Mesothelial cell of epicardium (in vitro differentiated cells): ENCODE data around the gene TMEM220. TPM values are rescaled to one million over a fixed set of nuclear protein-coding genes. Genes with fewer than 3 reads are reported as not detected.
"Not testable (repeated sequence)": the region's sequence is repeated elsewhere in the genome, so short reads cannot be mapped to it uniquely, and the experiment has no call there.

Experiments
- DNase-seq, 2 experiments: peaks; one replicate each; pipeline ENCODE4 v3.0.0; 2021; ENCODE audit warnings: low spot score in 2 of 2; ENCODE audit not compliant: unreplicated experiment in 2 of 2
- H3K27ac Mint-ChIP-seq: 2 replicates; pipeline ENCODE4 v1.8.0; 2021; ENCODE audit warnings: mixed read lengths
- H3K27me3 Mint-ChIP-seq: 2 replicates; pipeline ENCODE4 v1.8.0; 2021; ENCODE audit warnings: low read depth, mixed read lengths
- H3K36me3 Mint-ChIP-seq: 2 replicates; pipeline ENCODE4 v1.8.0; 2021; ENCODE audit warnings: mixed read lengths
- H3K4me1 Mint-ChIP-seq: 2 replicates; pipeline ENCODE4 v1.8.0; 2021; ENCODE audit warnings: mixed read lengths
- H3K4me3 Mint-ChIP-seq: 2 replicates; pipeline ENCODE4 v1.8.0; 2021; ENCODE audit warnings: mild to moderate bottlenecking, moderate library complexity, mixed read lengths
- H3K9me3 Mint-ChIP-seq: 2 replicates; pipeline ENCODE4 v1.8.0; 2021; ENCODE audit warnings: mixed read lengths
- CTCF ChIP-seq: fragments of 200-600 bp; sonication (generic); IDR thresholded peaks from one replicate; pipeline ENCODE4 v1.5.0; 2021; ENCODE audit warnings: antibody characterized with exemption; ENCODE audit not compliant: unreplicated experiment
- total RNA-seq: library from RNA; stranded (reverse); gene quantifications from 3 replicates; pipeline ENCODE4 v1.2.1, GENCODE V29; 2021

The TMEM220 gene
- total RNA-seq, 1 donor from 2014 or later: 5.7 TPM

DNA sequence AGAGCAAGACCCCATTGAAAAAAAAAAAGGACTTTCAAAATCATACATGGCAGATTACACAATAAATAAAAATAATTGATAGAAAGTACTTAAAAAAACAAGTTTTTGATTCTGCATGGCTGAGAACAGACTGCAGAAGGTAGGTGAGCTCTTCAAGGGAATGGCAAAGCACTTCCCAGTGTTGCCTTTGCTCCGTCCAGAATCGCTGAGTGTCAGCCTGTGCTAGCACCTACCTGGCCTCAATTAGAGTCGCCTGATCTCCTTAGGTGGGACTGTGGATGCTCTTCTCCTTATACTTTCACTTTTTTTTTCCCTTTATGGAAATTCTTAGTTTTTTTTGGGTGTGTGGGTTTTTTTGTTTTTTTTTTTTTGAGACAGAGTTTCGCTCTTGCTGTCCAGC, 6.0 kb upstream of the TMEM220 start:
- H3K36me3 Mint-ChIP-seq: no peaks in the 10 kb centered on the region
- DNase-seq: no peak
- no peak overlapping the region for H3K27ac Mint-ChIP-seq
- H3K4me3 Mint-ChIP-seq: no peak overlapping the region
- H3K9me3 Mint-ChIP-seq: no peaks in the 10 kb centered on the region
- no peak for TF ChIP-seq CTCF
- peaks cover 38% of the 10 kb centered on the region for H3K27me3 Mint-ChIP-seq
- peaks cover 6% of the 10 kb centered on the region for H3K4me1 Mint-ChIP-seq

DNA sequence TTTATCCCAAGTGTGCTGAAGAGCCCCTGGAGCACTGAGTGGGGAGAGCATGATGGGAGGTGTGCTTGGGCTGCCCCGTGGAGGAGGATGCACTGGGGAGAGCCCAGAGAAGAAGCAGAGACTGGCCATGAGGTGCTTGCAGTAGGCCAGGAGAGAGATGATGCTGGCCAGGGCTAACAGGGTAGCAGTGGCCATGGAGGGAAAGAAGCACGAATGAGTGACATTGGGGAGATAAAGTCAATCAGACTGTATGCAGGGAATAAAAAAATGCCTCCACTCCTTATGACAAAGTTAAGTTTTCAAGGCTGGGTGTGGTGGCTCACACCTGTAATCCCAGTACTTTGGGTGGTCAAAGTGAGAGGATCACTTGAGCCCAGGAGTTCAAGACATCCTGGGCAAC, 5.4 kb upstream of the TMEM220 start:
- Mint-ChIP-seq H3K4me3 (no peak overlapping the region), H3K9me3 (no peaks in the 10 kb centered on the region), H3K36me3 (no peaks in the 10 kb centered on the region), H3K27ac (no peak overlapping the region), H3K4me1 (peaks cover 7% of the 10 kb centered on the region), H3K27me3 (peaks cover 34% of the 10 kb centered on the region)
- TF ChIP-seq CTCF: no peak
- no peak for DNase-seq

GRCh38 chr17:10733666-10734065, 3.8 kb upstream of the TMEM220 start:
- Mint-ChIP-seq H3K27me3 (peaks cover 26% of the 10 kb centered on the region), H3K4me3 (no peak overlapping the region), H3K9me3 (no peaks in the 10 kb centered on the region), H3K27ac (no peak overlapping the region), H3K36me3 (no peaks in the 10 kb centered on the region), H3K4me1 (peaks cover 11% of the 10 kb centered on the region)
- no peak for TF ChIP-seq CTCF
- no peak for DNase-seq

DNA sequence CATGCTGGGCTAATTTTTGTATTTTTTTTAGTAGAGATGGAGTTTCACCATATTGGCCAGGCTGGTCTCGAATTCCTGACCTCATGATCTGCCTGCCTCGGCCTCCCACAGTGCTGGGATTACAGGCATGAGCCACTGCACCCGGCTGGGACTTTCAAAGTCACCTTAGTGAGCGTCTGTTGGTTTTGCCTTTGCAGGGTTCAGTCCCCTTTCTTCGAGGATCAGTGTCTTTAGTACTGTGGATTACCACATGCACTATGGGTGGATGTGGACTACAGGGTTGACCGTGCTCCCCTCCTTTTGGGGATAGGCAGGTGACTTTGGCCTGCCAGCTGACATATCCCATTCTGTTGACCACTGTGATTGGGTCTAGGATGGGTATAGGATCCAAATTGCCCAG, 2.3 kb upstream of the TMEM220 start:
- not testable (repeated sequence) for H3K9me3 Mint-ChIP-seq, H3K4me1 Mint-ChIP-seq, DNase-seq, H3K27ac Mint-ChIP-seq, H3K36me3 Mint-ChIP-seq, H3K4me3 Mint-ChIP-seq
- H3K27me3 Mint-ChIP-seq: peaks cover 14% of the 10 kb centered on the region

- Mint-ChIP-seq H3K9me3 (no peaks in the 10 kb centered on the region), H3K4me1 (peaks cover 10% of the 10 kb centered on the region), H3K27ac (no peak overlapping the region), H3K4me3 (peak overlapping the region; percentile 49), H3K27me3 (peaks cover 13% of the 10 kb centered on the region), H3K36me3 (no peaks in the 10 kb centered on the region)
- TF ChIP-seq CTCF: no peak
- DNase-seq: no peak
Measured at GRCh38 chr17:10731408-10731879, 1.6 kb upstream of the TMEM220 start.

- DNase-seq: not testable (repeated sequence)
- H3K27me3 Mint-ChIP-seq: peaks cover 13% of the 10 kb centered on the region
Measured at GRCh38 chr17:10730247-10730646, 424 bp upstream of the TMEM220 start.

GRCh38 chr17:10728331-10728892, 1.4 kb downstream of the TMEM220 start:
- TF ChIP-seq CTCF: no peak
- no peak overlapping the region for H3K4me3 Mint-ChIP-seq
- no peak for DNase-seq
- peaks cover 10% of the 10 kb centered on the region for H3K4me1 Mint-ChIP-seq
- peaks cover 7% of the 10 kb centered on the region for H3K36me3 Mint-ChIP-seq
- H3K27me3 Mint-ChIP-seq: peaks cover 6% of the 10 kb centered on the region
- no peak overlapping the region for H3K27ac Mint-ChIP-seq
- H3K9me3 Mint-ChIP-seq: no peaks in the 10 kb centered on the region

More at GRCh38 chr17:10730247-10730646, 424 bp upstream of the TMEM220 start:
- Mint-ChIP-seq H3K27ac (peak overlapping the region; percentile 95), H3K4me3 (peak overlapping the region; percentile 90)
- H3K36me3 Mint-ChIP-seq, H3K9me3 Mint-ChIP-seq, H3K4me1 Mint-ChIP-seq: not testable (repeated sequence)
